GM19193 (cell line): ENCODE measurements around the gene TEX13C.

Experiments used
- POLR2A ChIP-seq: IDR thresholded peaks from 4 replicates; pipeline ENCODE4 v1.6.1; 2011; ENCODE audit not compliant: insufficient read depth, insufficient read length; ENCODE audit errors: extremely low read depth

TEX13C gene

DNA sequence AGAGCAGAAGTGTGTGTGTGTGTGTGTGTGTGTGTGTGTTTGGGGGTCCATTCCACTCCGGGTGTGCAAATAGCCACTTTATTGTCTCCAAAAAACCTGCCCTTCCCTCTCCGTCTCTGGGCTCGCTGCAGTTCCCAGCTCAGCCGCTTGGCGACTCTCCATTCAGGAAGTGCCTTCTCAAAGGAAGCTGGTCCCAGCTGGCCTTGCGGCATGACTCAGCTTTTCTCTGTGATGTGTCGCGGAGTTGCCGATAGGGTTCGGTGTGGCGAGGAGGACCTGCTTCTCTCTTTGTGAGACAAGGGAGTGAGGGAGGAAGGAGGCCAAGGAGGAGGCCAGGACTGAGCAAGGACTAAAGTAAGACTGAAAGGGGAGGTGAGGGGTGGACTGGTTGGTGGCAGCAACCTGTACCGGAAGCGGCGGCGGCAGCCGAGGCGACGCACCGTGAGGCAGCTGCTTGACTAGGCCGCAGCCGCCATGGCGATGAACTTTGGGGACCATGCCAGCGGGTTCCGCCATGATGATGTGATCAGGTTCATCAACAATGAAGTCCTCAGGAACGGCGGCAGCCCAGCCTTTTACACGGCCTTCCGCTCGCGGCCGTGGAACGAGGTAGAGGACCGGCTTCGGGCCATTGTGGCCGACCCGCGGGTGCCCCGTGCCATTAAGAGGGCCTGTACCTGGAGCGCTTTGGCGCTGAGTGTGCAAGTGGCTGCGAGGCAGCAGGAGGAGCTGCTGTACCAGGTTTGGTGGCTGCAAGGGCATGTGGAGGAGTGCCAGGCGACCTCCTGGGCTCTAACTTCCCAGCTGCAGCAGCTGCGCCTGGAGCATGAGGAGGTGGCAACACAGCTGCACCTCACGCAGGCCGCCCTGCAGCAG, at the start of gene TEX13C:
TEX13C (plus strand) TSS at position 226 of the 876 bp plus-strand sequence; CDS start at position 475, 249 bp downstream.
- TF ChIP-seq POLR2A = no peak

DNA sequence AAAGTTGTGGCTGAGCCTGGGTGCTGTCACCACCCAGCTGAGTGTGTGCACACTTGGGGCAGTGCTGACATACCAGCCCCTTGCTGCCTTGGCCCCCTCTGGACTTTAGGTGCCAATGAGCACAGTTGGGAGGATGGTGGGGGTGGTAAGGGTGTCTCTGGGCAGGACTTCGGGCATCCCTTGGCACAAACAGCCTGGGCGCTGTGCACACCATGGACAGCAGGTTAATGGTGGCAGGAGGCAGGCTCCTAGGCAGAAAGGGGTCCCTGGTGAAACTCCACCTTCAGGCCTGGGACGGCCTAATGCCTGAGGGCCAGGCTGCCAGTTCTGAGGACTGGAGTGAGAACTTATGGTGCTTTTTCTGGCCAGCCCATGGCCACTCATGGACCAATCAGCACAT, 32.4 kb upstream of the TEX13C start:
- TF ChIP-seq POLR2A = no peak

DNA sequence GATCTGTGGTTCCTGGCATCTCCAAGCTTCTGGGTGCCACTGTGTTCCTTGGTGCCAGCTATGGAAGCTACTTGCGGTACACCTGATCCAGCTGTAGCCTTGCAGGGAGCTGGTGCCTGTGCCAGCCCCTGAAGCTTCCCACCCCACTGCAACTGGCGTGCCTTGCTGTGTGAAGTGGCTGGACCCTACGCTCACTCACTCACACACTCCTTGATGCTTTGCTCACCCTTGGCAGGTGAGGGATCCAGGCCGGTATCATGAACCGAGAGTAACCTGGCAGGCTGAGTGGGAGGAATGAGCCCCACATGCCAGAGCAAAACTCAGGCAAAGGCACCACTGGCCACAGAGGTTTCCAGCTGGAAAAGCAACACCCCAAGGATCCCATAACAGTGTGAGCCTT, 31.3 kb upstream of the TEX13C start:
- TF ChIP-seq POLR2A = no peak

DNA sequence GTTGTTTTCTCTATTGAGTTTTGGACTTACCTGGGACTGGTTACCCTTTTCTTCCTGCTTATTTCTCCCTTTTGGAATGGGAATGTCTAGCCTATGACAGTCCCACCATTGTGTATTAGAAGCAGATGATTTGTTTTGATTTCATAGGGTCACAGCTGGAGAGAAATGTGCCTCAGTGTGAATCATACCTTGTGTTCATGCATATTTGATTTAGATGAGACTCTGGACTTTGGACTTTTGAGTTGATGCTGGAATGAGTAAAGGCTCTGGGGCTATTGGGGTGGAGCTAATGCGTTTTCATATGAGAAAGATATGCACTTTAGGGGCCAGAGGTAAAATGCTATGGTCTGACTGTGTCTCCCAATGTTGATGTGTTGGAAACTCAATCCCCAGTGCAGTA, 30.5 kb upstream of the TEX13C start:
- TF ChIP-seq POLR2A = no peak

DNA sequence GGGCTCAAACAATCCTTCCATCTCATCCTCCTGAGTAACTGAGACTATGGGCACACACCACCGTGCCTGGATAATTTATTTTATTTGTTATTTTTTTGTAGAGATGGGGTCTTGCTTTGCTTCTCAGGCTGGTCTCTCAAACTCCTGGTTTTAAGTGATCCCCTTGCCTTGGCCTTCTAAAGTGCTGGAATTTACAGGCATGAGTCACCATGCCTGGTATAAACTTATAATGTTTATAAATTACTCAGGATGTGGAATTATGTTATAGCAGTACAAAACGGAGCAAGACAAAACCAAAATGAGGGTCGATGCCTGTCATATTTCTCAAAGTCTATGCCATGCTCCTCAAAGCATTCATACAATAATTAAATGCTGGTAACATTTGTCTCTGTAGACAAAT, 29.8 kb upstream of the TEX13C start:
- no peak for TF ChIP-seq POLR2A

DNA sequence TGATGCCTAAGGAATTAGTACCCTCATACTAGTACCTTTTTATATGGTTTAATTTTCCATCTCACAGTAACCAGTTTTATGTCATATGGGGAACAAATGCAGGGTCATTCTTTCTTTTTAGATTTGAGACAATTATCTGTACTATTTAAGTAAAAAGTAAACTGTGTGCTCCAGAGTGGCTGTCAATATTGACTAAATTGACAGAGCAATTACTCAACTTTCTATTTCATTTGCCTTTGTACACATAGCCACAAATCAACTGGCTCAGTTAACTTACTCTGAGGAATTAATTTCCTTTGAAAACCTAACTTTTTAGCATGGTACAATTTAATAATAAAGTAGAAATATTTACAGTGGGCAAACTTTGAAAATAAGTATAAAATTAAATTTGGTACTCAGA, 28.5 kb upstream of the TEX13C start:
- TF ChIP-seq POLR2A = no peak

DNA sequence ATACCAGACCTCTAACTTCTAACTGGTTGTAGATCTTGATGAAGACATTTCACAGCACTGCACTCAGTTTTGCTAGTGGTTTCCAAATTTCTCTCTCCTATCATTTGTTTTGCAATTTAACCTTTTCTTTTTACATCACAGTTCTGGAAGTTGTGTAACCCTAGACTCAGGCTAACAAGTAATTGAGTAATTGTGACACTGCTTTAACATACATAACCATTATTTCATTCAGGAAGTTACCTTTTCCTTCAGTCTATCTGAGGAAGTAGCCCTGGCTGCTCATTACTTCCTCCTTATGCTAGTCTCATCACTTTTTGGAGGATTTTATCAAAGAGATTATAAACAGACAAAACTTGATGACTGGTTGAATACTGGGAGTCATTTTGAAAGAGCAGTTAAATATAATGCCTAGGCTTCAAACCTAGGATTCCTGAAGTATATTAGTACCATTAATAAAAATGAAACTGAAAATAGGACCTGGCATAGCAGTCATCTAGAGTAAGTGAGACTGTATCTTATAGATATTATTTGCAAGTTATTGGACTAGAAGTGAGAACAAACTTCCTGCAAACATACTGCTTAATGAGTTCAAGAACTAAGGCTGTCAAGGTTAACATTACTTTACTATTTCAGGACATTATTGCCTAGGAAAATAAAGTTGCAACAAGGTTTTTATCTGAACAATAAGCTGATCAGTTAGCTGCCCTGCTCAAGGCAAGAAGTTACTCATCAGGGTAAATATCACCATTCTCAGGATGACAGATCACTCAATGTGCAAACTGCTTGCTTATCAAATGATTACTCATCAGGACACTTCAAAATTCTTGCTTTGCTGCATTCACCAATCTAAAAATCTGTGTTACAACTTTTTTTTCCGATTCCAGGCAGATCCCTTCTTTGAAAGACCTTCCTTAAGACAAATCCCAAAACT, 25.6 kb upstream of the TEX13C start:
- no peak for TF ChIP-seq POLR2A

DNA sequence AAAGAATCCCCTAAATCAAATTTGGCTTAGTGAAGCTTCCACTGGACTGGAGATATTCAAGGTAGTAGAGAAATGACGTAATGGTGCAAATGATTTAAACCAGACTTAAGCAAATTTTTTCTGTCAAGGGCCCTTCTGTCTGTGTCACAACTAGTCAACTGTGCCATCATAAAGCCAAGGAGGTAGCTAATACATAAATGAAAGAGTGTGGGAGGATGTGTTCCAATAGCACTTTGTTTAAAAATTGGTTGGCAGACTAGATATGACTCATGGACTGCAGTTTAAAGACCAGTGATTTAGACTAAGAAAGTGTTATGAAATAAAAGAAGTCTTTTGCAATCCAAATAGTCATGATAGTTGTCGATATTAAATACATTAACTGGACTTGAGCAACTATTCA, 24.3 kb upstream of the TEX13C start:
- TF ChIP-seq POLR2A = no peak

DNA sequence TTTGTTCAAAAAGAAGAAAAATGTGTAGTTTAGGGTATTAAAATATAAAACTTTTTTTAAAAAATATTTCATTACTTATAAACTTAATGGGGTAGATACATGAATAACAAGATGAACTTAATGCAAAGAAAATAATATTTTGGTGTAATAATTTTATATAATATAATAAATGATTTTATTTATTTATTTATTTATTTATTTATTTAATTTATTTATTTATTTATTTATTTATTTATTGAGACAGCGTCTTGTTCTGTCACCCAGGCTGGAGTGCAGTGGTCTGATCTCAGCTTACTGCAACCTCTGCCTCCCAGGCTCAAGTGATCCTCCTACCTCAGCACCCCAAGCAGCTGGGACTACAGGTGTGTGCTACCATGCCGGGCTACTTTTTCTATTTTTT, 20.8 kb upstream of the TEX13C start:
- TF ChIP-seq POLR2A = no peak

DNA sequence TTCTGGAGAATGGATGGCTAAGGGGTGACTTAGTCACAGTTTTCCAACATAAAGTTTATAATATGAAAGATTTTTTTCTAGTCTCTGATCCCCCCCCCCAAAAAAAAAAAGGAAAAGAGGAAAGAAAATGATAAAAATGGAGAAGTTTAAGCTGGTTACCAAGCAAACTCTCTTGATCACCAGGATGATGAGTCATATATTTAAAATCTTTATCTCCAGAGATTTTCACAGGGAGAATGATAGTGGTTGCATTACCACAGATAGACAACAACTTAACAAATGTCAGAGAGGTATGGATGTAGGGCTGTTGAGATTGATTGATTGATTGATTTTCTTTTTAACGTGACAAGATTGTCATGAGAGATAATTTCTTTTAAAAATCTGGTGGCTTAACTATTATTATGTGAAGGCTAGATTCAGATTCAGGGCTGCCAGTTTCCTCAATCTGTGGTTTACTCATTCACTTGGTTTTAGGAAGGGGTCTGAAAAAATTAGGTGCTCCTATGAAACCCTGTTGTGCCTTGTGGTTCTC, 13.3 kb upstream of the TEX13C start:
- TF ChIP-seq POLR2A = no peak

DNA sequence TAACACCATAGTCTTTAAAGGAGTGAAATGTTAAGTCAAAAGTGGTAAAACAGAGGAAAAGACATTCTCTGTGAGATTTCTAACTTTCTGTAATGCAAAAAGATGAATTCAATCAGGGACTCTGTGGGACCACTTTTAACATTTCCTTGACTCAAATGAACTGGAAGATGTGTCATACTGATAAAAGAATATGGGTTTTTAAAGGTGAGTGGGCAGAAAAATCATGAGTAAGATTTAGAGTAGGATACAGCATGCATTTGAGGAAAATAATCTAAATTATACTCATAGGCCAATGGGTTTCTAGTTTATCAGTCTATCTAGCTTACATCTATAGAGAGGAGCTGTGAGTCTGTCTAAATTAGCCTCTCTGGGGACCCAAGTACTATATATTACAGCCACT, 11.0 kb upstream of the TEX13C start:
- no peak for TF ChIP-seq POLR2A

DNA sequence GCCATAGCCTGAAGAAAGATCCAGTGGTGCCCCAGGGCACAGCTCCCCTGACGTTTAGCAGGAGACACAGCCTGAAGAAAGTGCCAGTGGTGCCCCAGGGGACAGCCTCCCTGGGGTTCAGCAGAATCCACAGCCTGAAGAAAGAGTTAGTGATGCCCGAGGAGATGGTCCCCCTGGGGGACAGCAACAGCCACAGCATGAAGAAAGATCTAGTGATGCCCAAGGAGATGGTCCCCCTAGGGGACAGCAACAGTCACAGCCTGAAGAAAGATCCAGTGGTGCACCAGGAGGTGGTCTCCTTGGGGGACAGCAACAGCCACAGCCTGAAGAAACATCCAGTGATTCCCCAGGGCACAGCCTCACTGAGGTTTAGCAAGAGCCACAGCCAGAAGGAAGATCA, 2.8 kb downstream of the TEX13C start:
- no peak for TF ChIP-seq POLR2A

DNA sequence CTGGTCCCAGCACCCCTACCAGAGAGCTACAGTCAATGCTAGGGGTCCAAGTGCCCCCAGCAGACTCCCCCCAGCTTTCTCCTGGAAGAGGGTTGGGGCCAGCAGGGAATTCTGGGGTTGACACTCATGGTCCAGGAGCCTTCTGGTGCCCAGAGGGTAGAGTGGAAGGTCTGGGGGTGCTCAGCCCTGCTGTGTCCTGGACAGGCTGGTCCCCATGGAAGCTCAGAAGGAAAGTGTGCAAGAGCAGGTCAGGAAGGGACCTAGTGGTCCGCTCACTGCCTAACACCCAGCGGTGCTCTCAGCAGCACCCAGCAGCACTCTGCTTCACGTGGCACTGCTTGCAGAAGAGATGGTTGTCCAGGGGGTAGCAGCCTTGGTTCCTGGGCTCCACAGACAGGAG, 6.9 kb downstream of the TEX13C start:
- no peak for TF ChIP-seq POLR2A

DNA sequence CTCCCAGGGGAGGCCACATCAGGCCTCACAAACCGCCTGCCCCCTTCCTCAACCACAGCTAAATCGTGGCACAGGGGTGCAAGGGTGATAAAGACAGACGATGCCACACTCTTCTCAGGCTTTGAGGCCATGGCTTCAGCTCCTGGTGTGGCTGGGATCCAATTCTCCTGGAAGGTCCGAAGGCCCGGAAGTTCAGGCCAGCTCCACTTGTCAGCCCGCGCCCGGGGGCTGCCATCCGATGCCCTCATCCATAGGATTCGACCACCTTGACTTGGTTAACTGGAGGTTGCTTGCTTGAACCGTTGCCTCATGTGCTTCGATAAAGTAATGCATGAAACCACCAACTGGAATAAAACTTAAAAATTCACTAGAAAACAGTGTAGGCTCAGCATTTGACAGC, 8.2 kb downstream of the TEX13C start:
- TF ChIP-seq POLR2A = no peak

DNA sequence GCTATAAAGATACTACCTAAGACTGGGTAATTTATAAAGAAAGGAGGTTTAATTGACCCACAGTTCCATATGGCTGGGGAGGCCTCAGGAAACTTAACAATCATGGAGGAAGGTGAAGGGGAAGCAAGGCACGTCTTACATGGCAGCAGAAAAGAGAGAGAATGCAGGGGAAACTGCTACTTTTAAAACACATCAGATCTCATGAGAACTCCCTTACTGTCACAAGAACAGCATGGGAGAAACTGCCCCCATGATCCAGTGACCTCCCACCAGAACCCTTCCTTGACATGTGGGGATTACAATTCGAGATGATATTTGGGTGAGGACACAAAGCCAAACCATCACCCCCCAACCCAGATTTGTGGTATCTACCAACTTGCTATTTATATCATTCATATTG, 13.9 kb downstream of the TEX13C start:
- TF ChIP-seq POLR2A = no peak
